SU-DHL-6 (cell line): ENCODE results near the gene CTNNBL1.

Experiments used
- EZH2phosphoT487 ChIP-seq: fragments of 200-600 bp; sonication (generic), shearing (Covaris generic); conservative IDR thresholded peaks from 2 replicates; pipeline ENCODE4 v1.6.1; 2018; ENCODE audit warnings: mild to moderate bottlenecking, antibody characterized with exemption, low read length, moderate library complexity, mixed read lengths
- TF ChIP-seq, protein P1 (sequence below): fragments of 200-600 bp; sonication (generic); IDR thresholded peaks from one replicate; pipeline ENCODE4 v1.5.1; 2017; ENCODE audit warnings: antibody characterized with exemption, mild to moderate bottlenecking, low read length, moderate library complexity; ENCODE audit not compliant: insufficient read depth, poor library complexity, severe bottlenecking

DNA sequence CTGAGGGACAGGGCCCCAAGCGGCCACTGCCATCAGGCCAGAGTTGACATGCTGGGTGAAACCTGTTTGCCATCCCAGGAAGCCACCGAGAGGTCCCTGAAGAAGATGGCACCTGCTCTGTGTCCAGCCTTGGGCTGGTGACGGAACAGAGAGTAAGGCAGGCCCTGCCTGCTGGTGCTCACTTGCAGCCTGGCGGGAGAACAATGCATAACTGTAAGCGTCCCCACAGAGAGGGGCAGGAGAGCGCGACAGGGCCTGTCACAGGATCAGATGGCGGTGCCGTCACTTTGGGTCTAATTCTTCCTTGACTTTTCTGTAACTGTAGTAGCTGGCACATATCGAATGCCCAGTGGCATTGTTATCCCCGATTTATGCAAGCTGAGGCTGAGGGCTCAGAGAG is 180.1 kb downstream of the CTNNBL1 start:
- no peak for TF ChIP-seq EZH2phosphoT487
- TF ChIP-seq, protein P1, sequence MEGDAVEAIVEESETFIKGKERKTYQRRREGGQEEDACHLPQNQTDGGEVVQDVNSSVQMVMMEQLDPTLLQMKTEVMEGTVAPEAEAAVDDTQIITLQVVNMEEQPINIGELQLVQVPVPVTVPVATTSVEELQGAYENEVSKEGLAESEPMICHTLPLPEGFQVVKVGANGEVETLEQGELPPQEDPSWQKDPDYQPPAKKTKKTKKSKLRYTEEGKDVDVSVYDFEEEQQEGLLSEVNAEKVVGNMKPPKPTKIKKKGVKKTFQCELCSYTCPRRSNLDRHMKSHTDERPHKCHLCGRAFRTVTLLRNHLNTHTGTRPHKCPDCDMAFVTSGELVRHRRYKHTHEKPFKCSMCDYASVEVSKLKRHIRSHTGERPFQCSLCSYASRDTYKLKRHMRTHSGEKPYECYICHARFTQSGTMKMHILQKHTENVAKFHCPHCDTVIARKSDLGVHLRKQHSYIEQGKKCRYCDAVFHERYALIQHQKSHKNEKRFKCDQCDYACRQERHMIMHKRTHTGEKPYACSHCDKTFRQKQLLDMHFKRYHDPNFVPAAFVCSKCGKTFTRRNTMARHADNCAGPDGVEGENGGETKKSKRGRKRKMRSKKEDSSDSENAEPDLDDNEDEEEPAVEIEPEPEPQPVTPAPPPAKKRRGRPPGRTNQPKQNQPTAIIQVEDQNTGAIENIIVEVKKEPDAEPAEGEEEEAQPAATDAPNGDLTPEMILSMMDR = no peak
